Measurements from ENCODE around the gene JADE3.

JADE3 gene

DNA sequence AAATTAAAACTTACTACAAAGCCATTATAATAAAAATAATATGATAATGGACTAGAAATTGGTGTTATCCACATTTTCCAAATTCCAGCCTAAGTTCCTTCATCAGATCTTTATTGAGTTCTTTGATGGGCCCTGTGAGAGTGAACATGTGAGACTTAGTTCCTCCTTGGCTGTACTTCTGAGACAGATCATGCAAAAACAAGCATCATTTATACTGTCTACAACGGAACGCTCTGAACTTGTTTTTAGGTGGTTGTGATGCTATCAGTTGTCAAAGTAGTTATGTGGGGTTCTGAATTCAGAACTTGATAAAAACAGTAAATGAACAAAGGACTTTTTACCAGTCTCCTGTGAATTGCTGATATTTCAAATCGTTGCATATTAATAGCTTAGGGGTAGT, 48.9 kb downstream of the JADE3 start:
- Histone ChIP-seq H3K27me3 (ENCODE audit: low read length) (no peaks in the 10 kb centered on the region), H3K4me2 (ENCODE audit: low read depth, low read length, poor library complexity, severe bottlenecking) (no peak overlapping the region), H4K20me1 (ENCODE audit: low read depth, low read length) (no peaks in the 10 kb centered on the region), H3F3A (ENCODE audit: insufficient read depth) (no peaks in the 10 kb centered on the region), H3K36me3 (ENCODE audit: low read length) (no peaks in the 10 kb centered on the region), H3K9me3 (ENCODE audit: insufficient read depth, low read length) (no peaks in the 10 kb centered on the region), H3K79me2 (ENCODE audit: insufficient read depth, low read length) (no peaks in the 10 kb centered on the region), H2AFZ (ENCODE audit: low read depth, low read length, severe bottlenecking) (no peak overlapping the region), H3K4me3 (ENCODE audit: insufficient read depth, low read length, poor library complexity, severe bottlenecking) (no peak overlapping the region), H3K27ac (ENCODE audit: low read depth, low read length) (no peak overlapping the region), H3K9ac (ENCODE audit: low read length) (no peak overlapping the region), H3K9me2 (replicated peaks; ENCODE audit: insufficient read depth, low read length) (no peaks in the 10 kb centered on the region)
- TF ChIP-seq, protein P1, sequence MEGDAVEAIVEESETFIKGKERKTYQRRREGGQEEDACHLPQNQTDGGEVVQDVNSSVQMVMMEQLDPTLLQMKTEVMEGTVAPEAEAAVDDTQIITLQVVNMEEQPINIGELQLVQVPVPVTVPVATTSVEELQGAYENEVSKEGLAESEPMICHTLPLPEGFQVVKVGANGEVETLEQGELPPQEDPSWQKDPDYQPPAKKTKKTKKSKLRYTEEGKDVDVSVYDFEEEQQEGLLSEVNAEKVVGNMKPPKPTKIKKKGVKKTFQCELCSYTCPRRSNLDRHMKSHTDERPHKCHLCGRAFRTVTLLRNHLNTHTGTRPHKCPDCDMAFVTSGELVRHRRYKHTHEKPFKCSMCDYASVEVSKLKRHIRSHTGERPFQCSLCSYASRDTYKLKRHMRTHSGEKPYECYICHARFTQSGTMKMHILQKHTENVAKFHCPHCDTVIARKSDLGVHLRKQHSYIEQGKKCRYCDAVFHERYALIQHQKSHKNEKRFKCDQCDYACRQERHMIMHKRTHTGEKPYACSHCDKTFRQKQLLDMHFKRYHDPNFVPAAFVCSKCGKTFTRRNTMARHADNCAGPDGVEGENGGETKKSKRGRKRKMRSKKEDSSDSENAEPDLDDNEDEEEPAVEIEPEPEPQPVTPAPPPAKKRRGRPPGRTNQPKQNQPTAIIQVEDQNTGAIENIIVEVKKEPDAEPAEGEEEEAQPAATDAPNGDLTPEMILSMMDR (IDR thresholded peaks at IDR 0.05; ENCODE audit: insufficient read depth, low read length, poor library complexity, severe bottlenecking) = no peak
- no peak for TF ChIP-seq EZH2phosphoT487 (conservative IDR thresholded peaks at IDR 0.05; ENCODE audit: low read length)

DNA sequence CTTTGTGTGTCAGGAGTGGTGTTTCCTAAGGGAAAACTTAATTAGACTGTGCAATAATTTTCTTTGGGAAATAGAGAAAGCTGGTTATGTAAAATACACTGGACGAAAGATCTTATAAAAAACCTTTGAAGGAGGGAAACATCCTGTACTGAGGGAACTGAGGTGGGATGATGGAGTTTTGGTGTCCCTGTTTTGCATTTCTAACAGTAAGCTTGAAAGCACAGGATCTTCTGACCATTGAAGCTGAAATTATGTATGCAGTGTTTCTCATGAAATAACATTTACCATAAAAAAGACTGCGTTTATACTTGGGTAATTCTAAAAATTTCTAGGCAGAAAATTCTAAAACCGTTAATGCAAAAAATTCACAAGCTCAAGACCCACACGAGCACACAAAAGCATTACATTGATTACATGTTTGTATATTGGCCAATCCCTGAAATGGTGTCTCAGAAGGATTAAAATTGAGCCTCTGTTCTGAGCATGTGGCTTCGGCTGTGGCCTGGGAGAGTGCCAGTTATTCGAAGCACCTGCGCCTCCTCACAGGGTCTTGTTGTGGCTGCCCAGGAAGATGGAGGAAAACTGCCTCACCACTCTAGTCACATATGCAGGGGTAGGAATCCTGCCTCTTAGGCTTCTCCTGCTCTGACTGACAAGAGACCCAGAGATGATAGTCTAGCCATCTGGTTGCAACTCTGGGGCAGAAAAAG, 49.5 kb downstream of the JADE3 start:
- Histone ChIP-seq H3K9ac (ENCODE audit: low read length) (no peak overlapping the region), H3K4me2 (ENCODE audit: low read depth, low read length, poor library complexity, severe bottlenecking) (no peak overlapping the region), H3F3A (ENCODE audit: insufficient read depth) (no peaks in the 10 kb centered on the region), H3K36me3 (ENCODE audit: low read length) (no peaks in the 10 kb centered on the region), H3K27ac (ENCODE audit: low read depth, low read length) (no peak overlapping the region), H4K20me1 (ENCODE audit: low read depth, low read length) (no peaks in the 10 kb centered on the region), H3K9me2 (replicated peaks; ENCODE audit: insufficient read depth, low read length) (no peaks in the 10 kb centered on the region), H3K27me3 (ENCODE audit: low read length) (no peaks in the 10 kb centered on the region), H3K4me3 (ENCODE audit: insufficient read depth, low read length, poor library complexity, severe bottlenecking) (no peak overlapping the region), H3K79me2 (ENCODE audit: insufficient read depth, low read length) (no peaks in the 10 kb centered on the region), H3K9me3 (ENCODE audit: insufficient read depth, low read length) (no peaks in the 10 kb centered on the region), H2AFZ (ENCODE audit: low read depth, low read length, severe bottlenecking) (no peak overlapping the region)
- TF ChIP-seq, protein P1 (IDR thresholded peaks at IDR 0.05; ENCODE audit: insufficient read depth, low read length, poor library complexity, severe bottlenecking) = no peak
- TF ChIP-seq EZH2phosphoT487 (conservative IDR thresholded peaks at IDR 0.05; ENCODE audit: low read length) = no peak

DNA sequence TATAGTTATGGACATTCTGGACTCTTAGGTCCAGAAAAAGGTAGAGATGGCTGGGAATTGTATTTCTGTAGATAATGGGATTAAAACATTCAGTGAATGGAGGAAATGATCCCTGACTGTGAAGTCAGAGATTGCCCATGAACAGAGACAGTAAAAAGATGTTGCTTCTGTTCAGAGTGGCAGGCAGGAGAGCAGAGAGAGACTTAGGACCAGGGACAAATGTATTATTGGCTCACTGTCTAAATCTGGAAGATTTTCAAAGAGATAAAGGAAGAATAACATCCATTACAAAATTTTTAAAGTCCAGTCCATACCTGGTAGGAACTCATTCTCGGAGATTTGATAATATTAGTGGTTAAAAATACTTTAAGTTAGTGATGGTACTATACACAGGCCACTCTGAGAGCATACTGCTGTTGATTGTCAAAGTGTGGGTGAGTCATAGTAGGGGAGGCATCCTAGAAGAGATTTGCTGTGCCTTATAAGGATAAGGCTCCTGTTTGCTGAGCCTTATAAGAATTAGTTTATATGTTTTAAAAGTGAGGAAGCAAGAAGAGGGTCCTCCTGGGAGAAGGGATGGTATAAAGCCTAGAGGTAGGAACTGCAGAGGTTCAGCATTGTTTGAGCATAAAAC, 53.0 kb downstream of the JADE3 start:
- Histone ChIP-seq H2AFZ (ENCODE audit: low read depth, low read length, severe bottlenecking) (no peak overlapping the region), H3K9me3 (ENCODE audit: insufficient read depth, low read length) (no peaks in the 10 kb centered on the region), H3K27me3 (ENCODE audit: low read length) (no peaks in the 10 kb centered on the region), H3K79me2 (ENCODE audit: insufficient read depth, low read length) (no peaks in the 10 kb centered on the region), H3K36me3 (ENCODE audit: low read length) (no peaks in the 10 kb centered on the region), H3F3A (ENCODE audit: insufficient read depth) (no peaks in the 10 kb centered on the region), H3K9ac (ENCODE audit: low read length) (no peak overlapping the region), H3K27ac (ENCODE audit: low read depth, low read length) (no peak overlapping the region), H3K9me2 (replicated peaks; ENCODE audit: insufficient read depth, low read length) (no peaks in the 10 kb centered on the region), H3K4me3 (ENCODE audit: insufficient read depth, low read length, poor library complexity, severe bottlenecking) (no peak overlapping the region), H3K4me2 (ENCODE audit: low read depth, low read length, poor library complexity, severe bottlenecking) (no peak overlapping the region), H4K20me1 (ENCODE audit: low read depth, low read length) (no peaks in the 10 kb centered on the region)
- TF ChIP-seq EZH2phosphoT487 (conservative IDR thresholded peaks at IDR 0.05; ENCODE audit: low read length) = no peak
- TF ChIP-seq, protein P1 (IDR thresholded peaks at IDR 0.05; ENCODE audit: insufficient read depth, low read length, poor library complexity, severe bottlenecking) = no peak
